A172 (cell line): Measurements from ENCODE around the gene OR7G1. TPM values are rescaled to one million over a fixed set of nuclear protein-coding genes. Genes with fewer than 3 reads are reported as not detected.

ENCODE experiments used
- DNase-seq: peaks from one replicate; pipeline ENCODE4 v3.0.0-alpha.2; 2015; ENCODE audit warnings: low spot score
- total RNA-seq: library from RNA; depleted of rRNA; stranded (reverse); fragments of >200 nt; shearing (Covaris generic); gene quantifications from 2 replicates; pipeline ENCODE4 v1.2.3, GENCODE V29; 2014; rRNA removed

OR7G1 gene
- not detected in 2 replicates for total RNA-seq

- no peak for DNase-seq
These were observed at the start of gene OR7G1 for GRCh38 chr19:9115307-9115813. Gene OR7G1 (minus strand): TSS chr19:9115763. CDS start chr19:9115763, 0 bp downstream.

GRCh38 chr19:9165261-9165660, 49.7 kb upstream of the OR7G1 start:
- no peak for DNase-seq

GRCh38 chr19:9161427-9161826, 45.9 kb upstream of the OR7G1 start:
- DNase-seq: no peak

- no peak for DNase-seq
These were observed 44.3 kb upstream of the OR7G1 start for GRCh38 chr19:9159891-9160290.

- no peak for DNase-seq
These were observed 40.7 kb upstream of the OR7G1 start for GRCh38 chr19:9156304-9156703.

- no peak for DNase-seq
These were observed 40.0 kb upstream of the OR7G1 start for GRCh38 chr19:9155591-9155990.

- no peak for DNase-seq
These were observed 35.8 kb upstream of the OR7G1 start for GRCh38 chr19:9151367-9151766.

- DNase-seq: no peak
These were observed 35.1 kb upstream of the OR7G1 start for GRCh38 chr19:9150650-9151049.

- no peak for DNase-seq
These were observed 34.4 kb upstream of the OR7G1 start for GRCh38 chr19:9149997-9150396.

- DNase-seq: no peak
These were observed 33.1 kb upstream of the OR7G1 start for GRCh38 chr19:9148697-9149096.

GRCh38 chr19:9146882-9147281, 31.3 kb upstream of the OR7G1 start:
- no peak for DNase-seq

- DNase-seq: no peak
These were observed 29.4 kb upstream of the OR7G1 start for GRCh38 chr19:9144920-9145319.

- peak; percentile 91 for DNase-seq
These were observed 24.8 kb upstream of the OR7G1 start, which contains the start of gene ZNF317 for GRCh38 chr19:9140159-9140874. Gene ZNF317 (plus strand): TSS chr19:9140397. CDS start chr19:9156017, 15,620 bp downstream.

- DNase-seq: peak; percentile 8
These were observed 24.1 kb upstream of the OR7G1 start for GRCh38 chr19:9139609-9140158.

- DNase-seq: peak; percentile 73
These were observed 16.9 kb upstream of the OR7G1 start for GRCh38 chr19:9132422-9132821.

- DNase-seq: no peak
These were observed 15.4 kb upstream of the OR7G1 start for GRCh38 chr19:9130965-9131364.

GRCh38 chr19:9128171-9128570, 12.6 kb upstream of the OR7G1 start:
- peak; percentile 84 for DNase-seq

GRCh38 chr19:9126900-9127405, 11.4 kb upstream of the OR7G1 start, which contains the start of gene OR7G3:
Gene OR7G3 (minus strand): TSS chr19:9126950. CDS start chr19:9126950, 0 bp downstream.
- DNase-seq: no peak

- DNase-seq: no peak
These were observed 984 bp upstream of the OR7G1 start for GRCh38 chr19:9116547-9116946.

- no peak for DNase-seq
These were observed 5.6 kb downstream of the OR7G1 start for GRCh38 chr19:9109959-9110358.

GRCh38 chr19:9107375-9107774, 8.2 kb downstream of the OR7G1 start, which contains the start of gene OR7G2:
Gene OR7G2 (minus strand): TSS chr19:9107475. CDS start chr19:9103243, 4,232 bp downstream.
- no peak for DNase-seq

GRCh38 chr19:9086761-9087160, 28.8 kb downstream of the OR7G1 start, which contains the start of gene OR1M1:
Gene OR1M1 (plus strand): TSS chr19:9087061. CDS start chr19:9093245, 6,184 bp downstream.
- DNase-seq: no peak

GRCh38 chr19:9078651-9079050, 36.9 kb downstream of the OR7G1 start:
- DNase-seq: no peak
